ENCODE data around the gene CALML3.

The CALML3 gene

GRCh38 chr10:5545011-5545410, 20.2 kb downstream of the CALML3 start:
- FAIRE-seq, result no peak

DNA sequence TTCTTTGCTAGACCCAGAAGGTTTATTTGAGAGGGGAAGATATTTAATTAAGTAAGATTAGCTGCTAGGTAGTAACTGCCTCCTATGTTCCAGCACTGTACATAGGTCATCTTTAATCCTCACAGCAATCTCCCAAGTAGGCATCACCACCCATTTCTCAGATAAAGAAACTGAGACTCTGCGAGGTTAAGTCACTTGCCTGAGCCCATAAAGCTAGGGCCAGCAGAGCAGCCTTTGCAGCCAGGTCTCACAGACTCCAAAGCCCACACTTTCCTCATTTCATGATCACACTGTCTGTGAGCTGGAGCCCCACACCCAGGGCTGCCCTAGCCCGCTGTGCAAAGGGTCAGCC, 20.6 kb downstream of the CALML3 start:
- FAIRE-seq, result no peak

GRCh38 chr10:5545778-5546710, 21.3 kb downstream of the CALML3 start:
- FAIRE-seq, result no peak

GRCh38 chr10:5546891-5547680, 22.3 kb downstream of the CALML3 start:
- FAIRE-seq, result no peak

DNA sequence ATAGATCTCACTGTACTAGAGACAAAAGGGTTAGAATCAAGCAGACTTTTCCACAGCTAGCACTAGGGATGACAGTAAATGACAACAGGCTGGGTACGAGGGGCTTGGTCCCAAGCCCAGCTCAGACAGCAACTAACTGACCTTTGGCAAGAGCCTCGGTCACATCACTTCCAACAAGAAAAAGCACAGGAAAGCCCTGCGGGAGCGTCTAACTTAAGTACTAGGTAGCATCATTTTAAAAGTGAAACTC, 22.8 kb downstream of the CALML3 start:
- no peak for FAIRE-seq

- no peak for FAIRE-seq
Measured at GRCh38 chr10:5547931-5548660, 23.3 kb downstream of the CALML3 start.

GRCh38 chr10:5549462-5550249, 24.9 kb downstream of the CALML3 start:
- FAIRE-seq, result no peak

- no peak for FAIRE-seq
Measured at GRCh38 chr10:5550250-5550545, 25.4 kb downstream of the CALML3 start.

DNA sequence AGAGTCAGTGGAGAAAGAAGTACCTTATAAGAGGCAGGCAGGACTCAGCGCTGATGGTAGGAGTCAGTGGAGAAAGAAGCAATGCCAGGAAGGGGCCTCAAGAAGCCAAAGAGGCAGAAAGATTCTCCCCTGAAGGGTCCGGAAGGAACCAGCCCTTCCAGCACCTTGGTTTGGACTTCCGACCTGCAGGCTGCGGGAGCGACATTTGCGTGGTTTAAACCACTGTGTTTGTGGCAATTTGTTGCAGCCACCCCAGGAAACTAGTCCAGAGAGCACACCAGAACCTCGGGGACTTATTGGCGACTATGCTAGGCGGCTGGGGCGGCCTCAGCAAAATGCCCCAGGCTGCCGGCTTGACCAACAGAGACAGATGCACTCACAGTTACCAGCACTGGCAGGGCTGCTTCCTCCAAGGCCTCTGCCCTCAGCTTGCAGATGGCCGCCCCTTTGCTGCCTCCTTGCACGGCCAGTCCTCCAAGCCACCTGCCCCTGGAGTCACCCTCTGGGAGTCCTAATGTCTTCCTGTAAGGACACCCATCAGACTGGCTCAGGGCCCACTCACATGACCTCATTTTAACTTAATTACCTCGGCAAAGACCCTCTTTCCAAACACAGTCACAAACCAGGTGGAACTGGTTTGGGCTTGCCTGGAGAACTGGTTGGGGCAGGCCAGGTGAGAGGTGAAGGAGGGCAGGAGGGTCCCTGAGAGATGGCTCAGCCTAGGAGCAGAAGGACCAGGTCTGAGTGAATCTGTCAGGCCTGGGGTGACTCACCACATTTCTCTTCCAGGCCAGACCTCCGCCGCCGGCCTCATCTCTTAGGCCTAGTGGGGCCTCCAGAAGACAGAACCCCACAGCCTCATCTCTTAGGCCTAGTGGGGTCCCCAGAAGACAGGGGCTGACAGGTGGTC, 26.1 kb downstream of the CALML3 start:
- FAIRE-seq, result no peak

- FAIRE-seq, result no peak
Measured at GRCh38 chr10:5551531-5552375, 27.0 kb downstream of the CALML3 start.

GRCh38 chr10:5552376-5553321, 27.9 kb downstream of the CALML3 start:
- FAIRE-seq, result no peak

DNA sequence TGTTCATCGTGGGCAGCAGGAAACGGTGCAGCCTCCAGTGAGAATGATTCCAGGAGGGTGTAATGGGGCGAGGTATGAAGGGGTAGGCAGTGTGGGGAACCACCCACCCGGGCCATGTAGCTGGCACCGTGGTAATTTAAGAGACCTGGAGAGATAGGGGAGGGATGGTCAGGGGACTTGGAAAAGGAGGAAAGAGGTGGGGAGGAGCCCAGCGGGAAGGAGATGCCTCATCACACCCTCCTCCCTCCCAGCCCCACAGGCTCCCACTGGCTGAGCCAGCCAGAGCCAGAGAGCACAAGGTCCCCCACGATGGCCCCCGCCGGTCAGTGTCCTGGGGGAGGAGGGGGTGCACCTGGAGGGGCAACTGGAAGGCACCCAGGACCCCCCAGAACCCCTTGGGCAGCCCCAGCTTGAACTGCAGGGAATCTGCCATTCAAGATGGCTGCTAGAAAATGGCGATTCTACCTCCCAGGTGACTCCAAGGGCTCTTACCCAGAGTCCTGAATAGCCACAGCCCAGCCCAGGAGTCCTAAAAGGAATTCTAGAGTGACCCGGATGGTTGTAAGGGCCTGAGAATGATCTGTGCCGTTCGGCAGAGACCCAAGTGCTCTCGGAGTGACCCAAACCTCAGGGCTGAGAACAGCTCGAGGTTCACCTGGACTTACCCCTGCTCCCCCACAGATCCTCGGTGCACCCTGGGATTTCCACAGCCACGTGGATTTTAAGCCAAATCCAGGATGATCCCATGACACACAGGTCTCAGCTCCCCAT, 28.8 kb downstream of the CALML3 start:
- FAIRE-seq, result no peak

- FAIRE-seq, result no peak
Measured at GRCh38 chr10:5555021-5555510, 30.3 kb downstream of the CALML3 start.

DNA sequence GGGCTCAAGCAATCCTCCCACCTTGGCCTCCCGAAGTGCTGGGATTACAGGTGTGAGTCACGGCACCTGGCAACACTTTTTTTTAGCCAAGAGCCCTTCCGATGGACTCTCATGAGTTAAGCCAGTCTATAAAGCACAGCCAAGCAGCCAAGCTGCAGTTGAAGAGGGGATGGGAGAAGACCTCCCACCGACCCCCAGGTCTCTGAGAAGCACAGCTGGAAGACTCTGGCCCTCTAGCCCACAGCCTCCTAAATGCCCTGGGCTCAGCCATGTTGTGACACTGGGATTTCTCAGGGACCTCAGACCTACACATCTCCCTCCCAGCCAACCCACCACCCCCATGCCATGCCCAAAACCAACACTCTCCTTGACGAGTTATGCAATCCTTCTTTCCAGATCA, 31.1 kb downstream of the CALML3 start:
- no peak for FAIRE-seq

DNA sequence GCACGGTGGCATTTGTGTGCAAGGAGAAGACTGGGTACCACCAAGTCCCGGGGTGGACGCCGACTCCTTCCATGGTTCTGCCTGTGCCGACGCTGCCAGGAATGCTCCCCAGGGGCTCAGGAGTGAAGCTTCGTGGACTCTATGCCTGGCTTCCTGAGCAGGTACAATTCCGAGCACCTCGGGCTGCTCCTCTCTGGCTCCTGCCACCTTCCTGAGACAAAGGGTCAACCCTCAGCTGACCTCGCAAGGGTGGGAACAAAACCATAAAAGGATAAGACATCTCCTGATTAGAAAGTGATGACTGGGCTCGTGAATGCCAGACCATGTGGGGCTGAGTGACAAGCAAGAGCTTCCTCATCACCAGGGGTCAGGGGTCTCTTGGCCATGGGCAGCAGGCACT, 31.8 kb downstream of the CALML3 start:
- FAIRE-seq, result no peak

DNA sequence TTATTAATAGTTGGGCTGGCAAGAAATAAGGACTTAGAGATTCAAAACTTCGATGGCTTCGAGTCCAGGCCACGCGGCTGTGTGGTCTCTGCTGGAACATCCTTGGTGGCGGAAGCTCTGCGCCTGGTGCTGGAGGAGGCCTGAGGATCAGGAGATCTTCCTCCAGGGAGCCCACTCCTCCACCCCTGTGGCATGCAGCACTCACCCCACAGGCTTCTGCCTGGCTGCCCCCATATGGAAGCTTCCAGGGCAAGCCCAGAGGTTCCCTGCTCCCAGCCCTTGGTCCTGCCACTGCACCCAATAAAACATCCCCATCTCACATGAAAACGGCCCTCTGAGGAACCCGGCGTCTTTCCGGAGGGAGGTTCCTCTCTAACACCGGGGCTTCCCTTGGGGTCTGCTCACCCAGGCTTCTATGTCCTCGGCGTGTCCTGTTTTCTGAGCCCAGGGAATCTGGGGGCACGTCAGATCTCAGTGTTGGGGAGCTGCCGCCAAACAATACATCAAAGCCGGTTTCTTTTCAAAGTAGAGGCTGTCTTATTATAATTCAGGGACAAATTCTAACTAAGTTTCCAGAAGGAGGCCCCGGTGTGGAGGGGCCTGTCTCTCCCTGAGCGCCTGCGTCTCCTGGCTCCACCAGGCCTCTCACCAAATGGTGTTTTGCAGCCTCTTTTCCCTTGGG, 32.4 kb downstream of the CALML3 start:
- no peak for FAIRE-seq

GRCh38 chr10:5557799-5558771, 33.3 kb downstream of the CALML3 start:
- FAIRE-seq, result no peak

Measured in TTC549 (cell line).